Esophagus squamous epithelium (tissue), 5 donors: ENCODE measurements around the gene EHF. TPM values are rescaled to one million over a fixed set of nuclear protein-coding genes. Genes with fewer than 3 reads are reported as not detected.

Experiments used
- DNase-seq: peaks from one replicate; lab custom pipeline; 2025; lab: John Stamatoyannopoulos, UW
- H3K27ac ChIP-seq, 4 donors: fragments of 200-600 bp; sonication (generic); one replicate each; pipeline ENCODE4 v1.5.1; 2016 to 2019; ENCODE audit warnings: mild to moderate bottlenecking in 1 of 4
- H3K27me3 ChIP-seq, 4 donors: fragments of 200-600 bp; sonication (generic); 1 replicate in 3 of 4; 2 replicates in 1 of 4; pipeline versions ENCODE4 v1.5.1 to v1.6.0; 2017 to 2021; ENCODE audit warnings: antibody characterized with exemption in 1 of 4
- H3K36me3 ChIP-seq, 3 donors: fragments of 200-600 bp; sonication (generic); one replicate each; pipeline ENCODE4 v1.5.1; 2016 to 2019
- H3K4me1 ChIP-seq, 3 donors: fragments of 200-600 bp; sonication (generic); one replicate each; pipeline ENCODE4 v1.5.1; 2017 to 2019
- H3K4me3 ChIP-seq, 4 donors: fragments of 200-600 bp; sonication (generic); 1 replicate in 3 of 4; 2 replicates in 1 of 4; pipeline ENCODE4 v1.5.1; 2016 to 2019; ENCODE audit warnings: mild to moderate bottlenecking in 2 of 4, moderate library complexity in 1 of 4
- H3K9me3 ChIP-seq, 3 donors: fragments of 200-600 bp; sonication (generic); one replicate each; pipeline ENCODE4 v1.5.1; 2016 to 2019
- POLR2A ChIP-seq, 4 donors: fragments of 450-650 bp; IDR thresholded peaks; one replicate each; pipeline ENCODE4 v1.6.1; 2017; ENCODE audit warnings: antibody characterized with exemption in 4 of 4, mild to moderate bottlenecking in 4 of 4, moderate library complexity in 3 of 4
- WGBS, 2 donors: methylation state at CpG; one replicate each; pipeline ENCODE4 v1.1.5; 2018; 5-methylcytosine and 5-hydroxymethylcytosine counted together
- intact Hi-C: fragments of 100-400 bp; cut with DNase I; formaldehyde crosslinking; loops from one replicate; pipeline ENCODE4 v1.15.0; 2022
- total RNA-seq, 4 donors: library from RNA; depleted of rRNA; stranded (reverse); fragments of >200 nt; gene quantifications; one replicate each; pipeline ENCODE4 v1.1.0, GENCODE V29; 2016
- TF ChIP-seq, protein P1 (sequence below), 6 experiments: fragments of 450-650 bp in 4 of 6; fragments of 200-600 bp in 2 of 6; sonication (generic) in 2 of 6; IDR thresholded peaks; one replicate each; pipeline ENCODE4 v1.5.1; 2016 to 2019; ENCODE audit warnings: antibody characterized with exemption in 6 of 6, mild to moderate bottlenecking in 4 of 6, moderate library complexity in 4 of 6
- donor health status: DM: yes; HTN: yes; CAD: no.

The EHF gene
- total RNA-seq, 4 donors from 2014 or later, result 265 to 388 (median 325) TPM

DNA sequence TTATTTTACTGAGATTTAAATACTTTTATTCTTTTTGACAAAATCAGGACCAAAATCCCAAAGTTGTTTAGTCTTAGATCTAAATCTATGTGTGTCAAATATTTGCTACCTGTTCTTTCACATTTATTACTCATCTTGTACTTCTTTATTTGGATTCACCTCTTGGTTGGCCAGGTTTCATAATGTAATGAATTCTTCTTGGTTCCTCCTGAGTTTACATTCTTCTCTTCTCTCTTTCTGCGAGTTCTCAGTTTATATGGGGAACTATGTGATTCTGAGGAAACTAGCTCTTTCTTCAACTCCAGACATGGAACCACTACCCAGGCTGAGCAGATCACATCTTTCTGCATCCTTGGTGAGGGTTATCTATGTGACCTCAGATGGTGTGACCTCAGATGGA is 50.2 kb downstream of the EHF start:
- intact Hi-C loops, result no loop called here
- no peak overlapping the region for H3K27ac ChIP-seq
- DNase-seq, result no peak
- peaks cover 0 to 34% (median 7%) of the 10 kb centered on the region in 3 donors for H3K4me1 ChIP-seq
- WGBS, 2 donors, result 50 to 69% methylated on average over 1 of the region's 1 CpG
- H3K27me3 ChIP-seq, result peaks cover 0 to 3% (median 0%) of the 10 kb centered on the region in 4 donors
- H3K9me3 ChIP-seq, result no peaks in the 10 kb centered on the region
- H3K4me3 ChIP-seq, result no peak overlapping the region
- no peak for TF ChIP-seq POLR2A (IDR thresholded peaks at IDR 0.05)
- TF ChIP-seq, protein P1, sequence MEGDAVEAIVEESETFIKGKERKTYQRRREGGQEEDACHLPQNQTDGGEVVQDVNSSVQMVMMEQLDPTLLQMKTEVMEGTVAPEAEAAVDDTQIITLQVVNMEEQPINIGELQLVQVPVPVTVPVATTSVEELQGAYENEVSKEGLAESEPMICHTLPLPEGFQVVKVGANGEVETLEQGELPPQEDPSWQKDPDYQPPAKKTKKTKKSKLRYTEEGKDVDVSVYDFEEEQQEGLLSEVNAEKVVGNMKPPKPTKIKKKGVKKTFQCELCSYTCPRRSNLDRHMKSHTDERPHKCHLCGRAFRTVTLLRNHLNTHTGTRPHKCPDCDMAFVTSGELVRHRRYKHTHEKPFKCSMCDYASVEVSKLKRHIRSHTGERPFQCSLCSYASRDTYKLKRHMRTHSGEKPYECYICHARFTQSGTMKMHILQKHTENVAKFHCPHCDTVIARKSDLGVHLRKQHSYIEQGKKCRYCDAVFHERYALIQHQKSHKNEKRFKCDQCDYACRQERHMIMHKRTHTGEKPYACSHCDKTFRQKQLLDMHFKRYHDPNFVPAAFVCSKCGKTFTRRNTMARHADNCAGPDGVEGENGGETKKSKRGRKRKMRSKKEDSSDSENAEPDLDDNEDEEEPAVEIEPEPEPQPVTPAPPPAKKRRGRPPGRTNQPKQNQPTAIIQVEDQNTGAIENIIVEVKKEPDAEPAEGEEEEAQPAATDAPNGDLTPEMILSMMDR (IDR thresholded peaks at IDR 0.05), result no peak
- H3K36me3 ChIP-seq, result no peaks in the 10 kb centered on the region

DNA sequence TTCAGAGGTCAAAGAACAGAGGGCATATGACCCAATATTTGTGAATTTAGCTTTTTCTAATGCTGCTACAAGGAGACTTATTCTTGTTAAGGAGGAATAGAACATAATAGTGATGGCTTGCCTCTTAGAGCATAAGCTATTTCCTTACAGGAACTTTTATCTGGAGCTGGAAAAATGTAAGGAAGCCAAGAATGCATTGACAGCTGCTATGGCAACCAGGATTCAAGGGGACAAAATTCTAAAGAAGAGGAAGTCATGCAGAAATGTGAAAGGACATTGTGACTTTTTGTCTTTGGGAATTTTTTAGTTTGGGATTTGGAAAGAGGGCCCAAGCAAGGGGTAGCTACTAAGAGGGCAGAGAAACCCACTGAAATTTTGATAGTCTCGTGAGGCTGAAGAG is 51.1 kb downstream of the EHF start:
- H3K4me1 ChIP-seq, result peaks cover 0 to 26% (median 7%) of the 10 kb centered on the region in 3 donors
- no peaks in the 10 kb centered on the region for H3K36me3 ChIP-seq
- no peaks in the 10 kb centered on the region for H3K9me3 ChIP-seq
- no peak for DNase-seq
- TF ChIP-seq, protein P1 (IDR thresholded peaks at IDR 0.05), result no peak
- no peak for TF ChIP-seq POLR2A (IDR thresholded peaks at IDR 0.05)
- WGBS, 2 donors, result 65 to 81% methylated on average over 1 of the region's 1 CpG
- no peak overlapping the region for H3K4me3 ChIP-seq
- H3K27ac ChIP-seq, result no peak overlapping the region
- H3K27me3 ChIP-seq, result peaks cover 0 to 3% (median 0%) of the 10 kb centered on the region in 4 donors
- intact Hi-C loops, result no loop called here

DNA sequence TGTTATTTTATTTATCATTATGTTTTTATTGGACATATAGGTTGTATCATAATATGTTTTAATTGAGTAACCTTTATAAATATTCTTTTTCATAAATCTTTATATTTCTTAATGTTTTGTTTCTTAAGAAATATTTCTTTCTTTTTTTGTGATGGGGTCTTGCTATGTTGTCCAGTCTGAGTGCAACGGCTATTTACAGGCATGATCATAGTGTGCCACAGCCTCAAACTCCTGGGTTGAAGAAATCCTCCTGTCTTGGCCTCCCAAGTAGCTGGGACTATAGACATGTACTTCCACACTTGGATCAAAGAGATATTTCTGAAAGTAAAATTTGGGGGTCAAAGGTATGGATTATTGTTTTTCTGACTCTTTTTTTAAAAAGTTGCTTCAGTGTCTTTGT is 53.1 kb downstream of the EHF start:
- intact Hi-C loops, result no loop called here
- no peak for DNase-seq
- H3K36me3 ChIP-seq, result no peaks in the 10 kb centered on the region
- no peak overlapping the region for H3K27ac ChIP-seq
- H3K9me3 ChIP-seq, result no peaks in the 10 kb centered on the region
- WGBS, 2 donors, result 0 to 67% methylated on average over 1 of the region's 1 CpG
- no peak for TF ChIP-seq POLR2A (IDR thresholded peaks at IDR 0.05)
- TF ChIP-seq, protein P1 (IDR thresholded peaks at IDR 0.05), result no peak
- H3K4me1 ChIP-seq, result peaks cover 0 to 6% (median under 1%) of the 10 kb centered on the region in 3 donors
- no peak overlapping the region for H3K4me3 ChIP-seq
- no peaks in the 10 kb centered on the region for H3K27me3 ChIP-seq

DNA sequence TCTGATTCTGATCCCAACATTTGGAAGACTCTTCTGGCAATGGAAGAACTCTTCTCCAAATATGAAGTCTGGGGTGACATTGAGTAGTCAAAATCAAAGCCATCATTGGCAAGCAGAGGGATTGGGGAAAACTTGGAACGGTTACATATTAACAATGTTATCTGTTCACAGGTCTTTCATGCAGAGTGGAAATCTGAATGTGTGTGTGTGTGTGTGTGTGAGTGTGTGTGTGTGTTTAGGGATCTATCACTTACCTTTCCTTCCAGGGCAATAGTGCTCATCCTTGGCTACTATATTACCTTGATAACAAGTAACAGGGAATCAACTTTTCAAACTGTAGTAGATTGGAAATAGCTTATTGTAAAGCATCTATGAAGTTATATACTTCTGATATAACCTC is 55.3 kb downstream of the EHF start:
- no peak for DNase-seq
- 91 to 93% methylated on average over 1 of the region's 1 CpG for WGBS, 2 donors
- no peak overlapping the region for H3K4me3 ChIP-seq
- peaks cover 0 to 5% (median 0%) of the 10 kb centered on the region in 3 donors for H3K4me1 ChIP-seq
- no peak overlapping the region for H3K27ac ChIP-seq
- intact Hi-C loops, result no loop called here
- H3K27me3 ChIP-seq, result no peaks in the 10 kb centered on the region
- no peaks in the 10 kb centered on the region for H3K9me3 ChIP-seq
- no peaks in the 10 kb centered on the region for H3K36me3 ChIP-seq
- TF ChIP-seq, protein P1 (IDR thresholded peaks at IDR 0.05), result no peak
- TF ChIP-seq POLR2A (IDR thresholded peaks at IDR 0.05), result no peak

DNA sequence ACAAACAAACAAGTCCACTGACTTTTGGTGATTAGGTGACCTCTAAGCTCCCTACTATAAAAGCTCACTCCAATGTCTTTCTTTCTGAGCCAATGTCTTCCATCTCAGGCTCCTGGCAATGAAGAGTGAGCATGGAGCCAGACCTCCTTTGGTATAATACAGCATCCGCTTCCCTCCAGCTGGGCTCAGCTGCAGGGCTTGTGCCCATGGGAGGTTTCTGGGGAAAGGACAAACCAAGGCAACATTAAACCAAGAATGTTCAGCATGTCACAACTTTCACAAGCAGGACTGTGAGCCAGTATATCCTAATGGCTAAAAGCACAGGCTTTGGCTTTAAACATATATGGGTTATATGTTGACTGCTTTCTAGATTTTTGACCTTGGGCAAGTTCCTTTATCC is 58.8 kb downstream of the EHF start:
- no peak overlapping the region for H3K4me3 ChIP-seq
- no peak overlapping the region for H3K27ac ChIP-seq
- no peaks in the 10 kb centered on the region for H3K9me3 ChIP-seq
- TF ChIP-seq POLR2A (IDR thresholded peaks at IDR 0.05), result no peak
- TF ChIP-seq, protein P1 (IDR thresholded peaks at IDR 0.05), result no peak
- 83 to 100% methylated on average over 1 of the region's 1 CpG for WGBS, 2 donors
- H3K4me1 ChIP-seq, result peaks cover 0 to 15% (median 0%) of the 10 kb centered on the region in 3 donors
- no peaks in the 10 kb centered on the region for H3K36me3 ChIP-seq
- no peak for DNase-seq
- H3K27me3 ChIP-seq, result no peaks in the 10 kb centered on the region
- intact Hi-C loops, result no loop called here
